ENCODE measurements around the gene CCDC148. TPM values are rescaled to one million over a fixed set of nuclear protein-coding genes. Genes with fewer than 3 reads are reported as not detected.

Gene CCDC148
- total RNA-seq, 4 donors from 2014 or later, result 0.19 to 0.31 TPM; not detected in 2

- TF ChIP-seq CTCF (IDR thresholded peaks at IDR 0.05), result no peak
- TF ChIP-seq POLR2A (IDR thresholded peaks at IDR 0.05), result no peak
- no peaks in the 10 kb centered on the region for H3K27me3 ChIP-seq
- DNase-seq, result no peak
- no peaks in the 10 kb centered on the region for H3K4me1 ChIP-seq
- H3K4me3 ChIP-seq, result no peak overlapping the region
- H3K36me3 ChIP-seq, result no peaks in the 10 kb centered on the region
- 48 to 61% methylated on average over 2 of the region's 2 CpGs for WGBS, 2 donors
- no peaks in the 10 kb centered on the region for H3K9me3 ChIP-seq
- intact Hi-C loops (cut with DNase I), result no loop called here
- H3K27ac ChIP-seq, result no peak overlapping the region
Measured at GRCh38 chr2:158124896-158125295, 331.7 kb downstream of the CCDC148 start.

Small RNA genes within 50 kb of the gene (small RNA-seq; reads per million reads assigned to genes)
- gene RN7SL393P, result 0 reads per million in 4 donors

Other genes with a start within 250 kb of the CCDC148 start
- 10 to 100 TPM; 36.3 to 77.1 (median 46.6) TPM for gene PKP4, start 199 bp upstream of the CCDC148 start, total RNA-seq

All from esophagus squamous epithelium (tissue), 5 donors.